ENCODE data around the gene KSR2. TPM values are rescaled to one million over a fixed set of nuclear protein-coding genes. Genes with fewer than 3 reads are reported as not detected.

KSR2 gene
- total RNA-seq, 1 donor, result under 0.01 TPM

DNA sequence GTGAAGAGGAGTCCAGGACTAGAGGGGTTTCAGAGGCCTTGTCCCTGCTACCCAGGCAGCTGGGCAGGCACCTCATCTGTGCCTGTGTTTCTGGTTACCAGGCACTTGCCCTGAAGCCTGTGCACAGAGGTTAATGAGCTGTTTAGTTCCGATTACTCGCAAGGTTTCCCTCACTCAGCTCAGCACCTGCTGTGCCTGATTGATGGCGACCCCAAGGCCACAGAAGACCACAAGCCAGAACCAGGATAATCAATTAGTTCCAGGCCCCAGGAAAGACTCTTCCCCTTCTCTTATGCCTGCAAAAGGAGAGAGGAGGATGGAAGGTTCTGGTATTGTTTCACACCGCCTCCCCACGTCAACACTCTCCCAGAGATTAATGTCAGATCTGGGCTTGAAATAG is 518.6 kb downstream of the KSR2 start:
- H3K4me3 ChIP-seq (ENCODE audit: low read depth, low read length), result no peak overlapping the region
- no peak for DNase-seq (ENCODE audit: low read depth)
- TF ChIP-seq, protein P1, sequence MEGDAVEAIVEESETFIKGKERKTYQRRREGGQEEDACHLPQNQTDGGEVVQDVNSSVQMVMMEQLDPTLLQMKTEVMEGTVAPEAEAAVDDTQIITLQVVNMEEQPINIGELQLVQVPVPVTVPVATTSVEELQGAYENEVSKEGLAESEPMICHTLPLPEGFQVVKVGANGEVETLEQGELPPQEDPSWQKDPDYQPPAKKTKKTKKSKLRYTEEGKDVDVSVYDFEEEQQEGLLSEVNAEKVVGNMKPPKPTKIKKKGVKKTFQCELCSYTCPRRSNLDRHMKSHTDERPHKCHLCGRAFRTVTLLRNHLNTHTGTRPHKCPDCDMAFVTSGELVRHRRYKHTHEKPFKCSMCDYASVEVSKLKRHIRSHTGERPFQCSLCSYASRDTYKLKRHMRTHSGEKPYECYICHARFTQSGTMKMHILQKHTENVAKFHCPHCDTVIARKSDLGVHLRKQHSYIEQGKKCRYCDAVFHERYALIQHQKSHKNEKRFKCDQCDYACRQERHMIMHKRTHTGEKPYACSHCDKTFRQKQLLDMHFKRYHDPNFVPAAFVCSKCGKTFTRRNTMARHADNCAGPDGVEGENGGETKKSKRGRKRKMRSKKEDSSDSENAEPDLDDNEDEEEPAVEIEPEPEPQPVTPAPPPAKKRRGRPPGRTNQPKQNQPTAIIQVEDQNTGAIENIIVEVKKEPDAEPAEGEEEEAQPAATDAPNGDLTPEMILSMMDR (IDR thresholded peaks at IDR 0.05; ENCODE audit: insufficient read depth, low read length), result no peak

DNA sequence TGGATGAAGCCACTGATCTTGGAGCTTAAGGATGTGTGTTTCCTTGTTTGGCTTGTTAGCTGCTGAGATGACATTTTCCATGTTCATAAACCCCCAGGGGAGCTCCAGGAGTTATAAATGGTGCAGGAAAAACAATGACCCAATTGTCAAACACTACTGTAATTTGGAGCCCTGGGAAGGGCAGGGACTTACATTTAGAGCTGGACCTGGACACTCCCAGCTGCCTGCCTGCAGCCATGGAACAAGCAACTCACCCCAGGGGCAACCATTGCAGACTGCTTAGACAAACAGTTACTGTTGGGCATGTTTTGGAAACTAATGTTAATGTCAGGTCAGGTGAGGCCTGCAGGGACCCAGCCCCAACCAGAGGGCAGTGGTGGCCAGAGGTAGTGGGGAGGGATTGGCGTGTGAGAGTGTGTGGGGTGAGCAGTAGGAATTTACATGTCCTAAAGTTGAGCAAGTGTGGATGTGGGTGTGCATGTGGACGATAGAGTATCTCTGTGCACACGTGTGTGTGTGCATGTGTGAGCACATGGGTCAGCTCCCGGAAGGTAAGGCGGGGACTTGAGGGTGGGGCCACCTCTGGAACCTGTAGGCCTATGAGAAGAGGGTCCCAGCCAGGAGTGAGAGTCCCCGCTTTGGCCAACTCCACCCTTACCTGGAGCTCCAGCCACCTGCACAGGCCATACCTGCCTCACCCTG is 521.0 kb downstream of the KSR2 start:
- TF ChIP-seq, protein P1 (IDR thresholded peaks at IDR 0.05; ENCODE audit: insufficient read depth, low read length), result no peak
- no peak overlapping the region for H3K4me3 ChIP-seq (ENCODE audit: low read depth, low read length)
- DNase-seq (ENCODE audit: low read depth), result no peak

DNA sequence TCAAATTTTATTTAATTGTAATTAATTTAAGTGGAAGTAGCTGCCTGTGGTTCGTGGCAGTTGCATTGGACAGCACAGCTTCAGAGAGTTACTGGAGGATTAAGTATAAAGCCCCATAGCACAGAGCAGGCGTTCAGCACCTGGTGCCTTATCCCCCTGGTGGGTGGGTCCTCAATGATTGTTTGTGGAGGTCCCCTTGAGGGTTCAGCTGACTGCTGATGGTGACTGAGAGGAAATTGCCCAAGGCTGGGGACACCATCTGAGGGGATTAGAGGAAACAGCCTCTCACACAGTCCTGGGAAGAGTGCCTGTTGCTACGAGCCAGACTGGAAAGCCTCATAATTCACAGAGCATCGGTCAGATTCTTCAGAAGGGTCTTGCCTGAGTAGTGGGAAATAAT is 524.0 kb downstream of the KSR2 start:
- no peak for DNase-seq (ENCODE audit: low read depth)
- TF ChIP-seq, protein P1 (IDR thresholded peaks at IDR 0.05; ENCODE audit: insufficient read depth, low read length), result no peak

DNA sequence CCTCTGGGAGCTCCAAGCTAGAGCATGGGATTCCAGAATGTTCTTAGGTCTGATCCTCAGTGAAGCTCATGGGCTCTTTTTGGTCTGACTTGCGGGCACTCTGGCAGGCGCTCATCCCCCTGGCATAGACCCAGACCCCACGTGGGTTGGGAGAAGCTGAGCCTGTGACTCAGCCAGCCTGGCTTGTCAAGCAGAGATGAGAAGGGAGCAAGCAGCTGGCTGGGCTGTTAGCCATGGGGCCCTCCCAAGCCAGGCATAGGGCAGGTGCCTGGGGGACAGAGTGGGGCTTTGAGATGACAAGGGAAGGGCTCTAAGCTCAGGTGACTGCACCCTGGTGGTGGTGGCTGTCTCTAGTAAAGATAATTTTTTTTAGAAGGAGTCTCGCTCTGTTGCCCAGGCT is 527.0 kb downstream of the KSR2 start:
- TF ChIP-seq, protein P1 (IDR thresholded peaks at IDR 0.05; ENCODE audit: insufficient read depth, low read length), result no peak
- no peak overlapping the region for H3K4me3 ChIP-seq (ENCODE audit: low read depth, low read length)
- no peak for DNase-seq (ENCODE audit: low read depth)

More for the DNA sequence above, 524.0 kb downstream of the KSR2 start:
- H3K4me3 ChIP-seq (ENCODE audit: low read depth, low read length), result no peak overlapping the region

DNA sequence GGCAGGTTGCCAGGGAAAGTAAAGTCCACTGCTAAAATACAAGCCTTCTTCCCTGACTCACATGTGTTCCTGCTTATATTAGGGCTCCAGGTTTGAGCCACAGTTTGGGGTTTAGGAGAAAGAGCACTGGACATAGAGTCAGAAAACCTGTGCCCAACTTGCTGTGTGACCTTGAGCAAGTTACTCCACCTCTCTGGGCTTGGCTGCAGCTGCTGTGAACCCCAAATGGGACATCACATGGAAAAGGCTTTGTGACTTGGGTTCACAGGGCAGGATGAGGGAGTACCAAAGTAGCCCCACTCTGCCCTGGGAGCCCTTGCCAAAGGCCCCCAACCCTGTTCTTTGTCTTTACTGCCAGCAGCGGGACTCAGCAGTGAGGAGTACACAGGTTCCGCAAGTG is 528.4 kb downstream of the KSR2 start:
- DNase-seq (ENCODE audit: low read depth), result no peak
- TF ChIP-seq, protein P1 (IDR thresholded peaks at IDR 0.05; ENCODE audit: insufficient read depth, low read length), result no peak
- no peak overlapping the region for H3K4me3 ChIP-seq (ENCODE audit: low read depth, low read length)

DNA sequence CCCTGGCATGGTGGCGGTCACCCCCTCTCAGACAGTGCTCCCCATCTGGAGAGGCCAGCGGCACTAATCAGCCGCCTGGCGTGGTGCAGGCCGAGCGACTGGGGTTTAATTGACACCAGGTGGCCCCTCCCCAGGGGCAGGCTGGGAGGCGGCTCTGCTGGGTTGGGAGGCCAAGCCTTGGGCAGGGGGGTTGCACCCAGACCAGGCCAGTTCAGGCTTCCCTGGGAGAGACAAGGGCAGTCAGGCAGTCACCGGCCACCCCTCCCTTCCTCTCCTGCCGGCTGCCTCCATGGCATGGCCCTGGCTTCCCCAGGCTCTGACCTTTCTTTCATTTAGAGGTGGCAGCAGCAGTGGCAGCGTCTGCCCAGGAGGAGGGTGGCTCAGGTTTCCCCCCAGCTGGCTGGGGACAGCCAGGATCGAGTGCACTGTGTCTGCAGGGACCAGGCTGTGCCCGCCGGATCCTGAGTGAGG is 529.2 kb downstream of the KSR2 start:
- DNase-seq (ENCODE audit: low read depth), result no peak
- TF ChIP-seq, protein P1 (IDR thresholded peaks at IDR 0.05; ENCODE audit: insufficient read depth, low read length), result no peak
- no peak overlapping the region for H3K4me3 ChIP-seq (ENCODE audit: low read depth, low read length)

DNA sequence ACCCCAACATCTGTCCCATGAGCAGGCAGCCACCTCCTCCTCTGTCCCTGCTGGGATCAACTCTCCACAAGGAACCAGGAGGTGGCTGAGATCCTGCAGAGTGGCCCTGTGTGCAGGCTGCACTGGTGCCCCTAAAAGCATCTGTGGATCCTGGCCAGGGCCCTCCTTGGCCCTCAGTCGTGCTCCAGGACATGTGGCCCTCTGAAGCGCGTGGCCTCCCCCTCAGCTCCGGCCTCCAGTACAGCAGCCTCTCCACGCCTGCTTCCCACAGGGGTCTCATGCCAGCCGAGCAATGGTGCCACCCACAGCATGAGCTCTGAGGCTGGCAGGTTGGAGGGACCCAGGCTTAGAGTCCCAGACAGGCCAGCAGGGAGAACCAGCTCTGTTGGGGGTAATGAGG is 530.0 kb downstream of the KSR2 start:
- no peak for DNase-seq (ENCODE audit: low read depth)
- H3K4me3 ChIP-seq (ENCODE audit: low read depth, low read length), result no peak overlapping the region
- TF ChIP-seq, protein P1 (IDR thresholded peaks at IDR 0.05; ENCODE audit: insufficient read depth, low read length), result no peak
